GM12892 (cell line): Measurements from ENCODE around the gene FSTL4.

ENCODE experiments used
- POLR2A ChIP-seq: IDR thresholded peaks from 2 replicates; pipeline ENCODE4 v1.6.1; 2011; ENCODE audit warnings: low read depth, low read length, control low read depth
- POLR2AphosphoS5 ChIP-seq: IDR thresholded peaks from 2 replicates; pipeline ENCODE4 v1.6.1; 2011; ENCODE audit warnings: low read depth, low read length, control low read depth
- TAF1 ChIP-seq: IDR thresholded peaks from 2 replicates; pipeline ENCODE4 v1.6.1; 2011; ENCODE audit warnings: low read depth, mild to moderate bottlenecking, control low read depth, low read length, borderline replicate concordance

DNA sequence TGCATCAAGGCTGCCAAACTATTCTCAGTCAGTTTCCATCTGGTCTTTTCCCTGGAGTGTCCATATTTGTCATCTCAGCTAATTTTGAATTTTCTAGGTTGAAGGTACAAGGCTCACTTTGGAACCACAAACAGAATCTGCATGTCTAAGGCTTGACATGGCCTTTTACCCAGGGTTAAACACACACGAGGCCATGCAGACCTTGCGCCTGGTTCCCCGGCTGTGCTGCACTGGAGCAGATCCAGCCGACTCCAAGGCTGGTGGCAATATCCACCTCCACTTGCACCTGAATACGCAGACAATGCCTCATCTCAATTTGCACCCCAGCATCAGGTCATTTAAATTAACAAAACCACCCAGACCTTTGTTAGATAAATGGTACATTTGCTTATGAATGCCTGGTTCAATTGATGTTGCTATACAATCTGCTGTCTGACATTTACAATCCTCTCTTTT lies 284.4 kb downstream of the FSTL4 start:
- TF ChIP-seq POLR2A (no peak), POLR2AphosphoS5 (no peak), TAF1 (no peak)
